ENCODE data around the gene HSD3B1.

The HSD3B1 gene

GRCh38 chr1:119481951-119482350, 25.1 kb upstream of the HSD3B1 start:
- no peaks in the 10 kb centered on the region for H3F3A ChIP-seq (ENCODE audit: insufficient read depth, low read length)
- H4K20me1 ChIP-seq (ENCODE audit: insufficient read depth, low read length): no peaks in the 10 kb centered on the region
- H3K4me2 ChIP-seq (ENCODE audit: low read length): no peak overlapping the region
- H3K27ac ChIP-seq (ENCODE audit: low read depth, low read length, poor library complexity, severe bottlenecking): no peak overlapping the region
- no peaks in the 10 kb centered on the region for H3K36me3 ChIP-seq (ENCODE audit: insufficient read depth, low read length)
- H3K4me1 ChIP-seq (ENCODE audit: insufficient read depth, low read length, severe bottlenecking): no peaks in the 10 kb centered on the region
- no peaks in the 10 kb centered on the region for H3K27me3 ChIP-seq (ENCODE audit: insufficient read depth, low read length)
- no peaks in the 10 kb centered on the region for H3K9me2 ChIP-seq (ENCODE audit: low read depth, low read length)
- no peaks in the 10 kb centered on the region for H3K9me3 ChIP-seq (ENCODE audit: low read length)
- no peak overlapping the region for H2AFZ ChIP-seq (ENCODE audit: low read length)
- no peak overlapping the region for H3K9ac ChIP-seq (ENCODE audit: low read length)
- TF ChIP-seq EZH2 (IDR thresholded peaks at IDR 0.05; ENCODE audit: borderline replicate concordance, low read length): no peak
- TF ChIP-seq, protein P1, sequence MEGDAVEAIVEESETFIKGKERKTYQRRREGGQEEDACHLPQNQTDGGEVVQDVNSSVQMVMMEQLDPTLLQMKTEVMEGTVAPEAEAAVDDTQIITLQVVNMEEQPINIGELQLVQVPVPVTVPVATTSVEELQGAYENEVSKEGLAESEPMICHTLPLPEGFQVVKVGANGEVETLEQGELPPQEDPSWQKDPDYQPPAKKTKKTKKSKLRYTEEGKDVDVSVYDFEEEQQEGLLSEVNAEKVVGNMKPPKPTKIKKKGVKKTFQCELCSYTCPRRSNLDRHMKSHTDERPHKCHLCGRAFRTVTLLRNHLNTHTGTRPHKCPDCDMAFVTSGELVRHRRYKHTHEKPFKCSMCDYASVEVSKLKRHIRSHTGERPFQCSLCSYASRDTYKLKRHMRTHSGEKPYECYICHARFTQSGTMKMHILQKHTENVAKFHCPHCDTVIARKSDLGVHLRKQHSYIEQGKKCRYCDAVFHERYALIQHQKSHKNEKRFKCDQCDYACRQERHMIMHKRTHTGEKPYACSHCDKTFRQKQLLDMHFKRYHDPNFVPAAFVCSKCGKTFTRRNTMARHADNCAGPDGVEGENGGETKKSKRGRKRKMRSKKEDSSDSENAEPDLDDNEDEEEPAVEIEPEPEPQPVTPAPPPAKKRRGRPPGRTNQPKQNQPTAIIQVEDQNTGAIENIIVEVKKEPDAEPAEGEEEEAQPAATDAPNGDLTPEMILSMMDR (IDR thresholded peaks at IDR 0.05; ENCODE audit: low read length): no peak
- no peaks in the 10 kb centered on the region for H3K79me2 ChIP-seq (ENCODE audit: insufficient read depth, low read length)
- H3K4me3 ChIP-seq (ENCODE audit: low read depth, low read length, poor library complexity, severe bottlenecking): no peak overlapping the region

DNA sequence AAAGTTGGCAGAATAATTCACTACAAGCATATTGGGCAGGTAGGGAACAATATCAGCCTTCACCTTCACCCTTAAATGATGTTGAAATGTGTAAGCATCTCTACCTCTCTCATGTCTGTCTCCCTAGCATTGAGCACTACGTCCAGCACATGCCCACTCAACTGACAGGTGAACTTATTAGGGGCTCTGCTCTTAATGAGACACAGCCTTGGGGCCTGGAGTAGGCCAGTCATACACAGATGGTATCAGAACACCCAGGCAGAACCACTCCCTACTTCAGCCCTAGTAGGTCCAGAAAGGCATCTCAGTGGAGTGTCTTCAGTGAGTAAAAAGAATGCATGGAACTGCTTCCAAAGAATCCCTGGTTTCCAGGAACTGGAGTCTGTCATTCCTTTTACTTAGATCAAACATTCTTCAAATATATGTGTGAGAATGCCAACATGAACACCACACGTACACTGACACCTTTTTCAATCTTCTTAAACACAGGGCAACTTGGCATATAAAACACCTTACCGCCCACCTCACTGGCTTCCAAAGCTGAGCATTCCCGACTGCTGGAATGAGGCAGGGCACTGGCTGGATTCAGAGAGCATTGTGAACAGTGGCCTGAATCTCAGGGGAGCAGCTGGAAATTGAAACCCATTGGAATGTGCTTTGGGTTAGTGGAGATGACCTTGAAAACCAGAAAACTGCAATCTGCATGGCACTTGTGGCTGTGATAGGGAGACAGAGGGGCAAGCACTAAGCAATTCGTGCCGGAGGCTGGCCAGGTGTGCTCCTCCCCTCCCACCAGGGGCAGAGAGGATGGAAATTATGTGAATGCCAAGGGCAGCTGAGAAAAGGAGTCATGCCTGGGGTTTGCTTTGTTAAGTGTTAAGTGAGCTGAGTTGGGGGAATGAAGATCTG, 24.2 kb upstream of the HSD3B1 start:
- H3K4me3 ChIP-seq (ENCODE audit: low read depth, low read length, poor library complexity, severe bottlenecking): no peak overlapping the region
- TF ChIP-seq EZH2 (IDR thresholded peaks at IDR 0.05; ENCODE audit: borderline replicate concordance, low read length): no peak
- TF ChIP-seq, protein P1 (IDR thresholded peaks at IDR 0.05; ENCODE audit: low read length): no peak
- no peaks in the 10 kb centered on the region for H4K20me1 ChIP-seq (ENCODE audit: insufficient read depth, low read length)
- H3K36me3 ChIP-seq (ENCODE audit: insufficient read depth, low read length): no peaks in the 10 kb centered on the region
- no peak overlapping the region for H3K4me2 ChIP-seq (ENCODE audit: low read length)
- H3K9me2 ChIP-seq (ENCODE audit: low read depth, low read length): no peaks in the 10 kb centered on the region
- H3F3A ChIP-seq (ENCODE audit: insufficient read depth, low read length): no peaks in the 10 kb centered on the region
- no peak overlapping the region for H3K9ac ChIP-seq (ENCODE audit: low read length)
- no peaks in the 10 kb centered on the region for H3K4me1 ChIP-seq (ENCODE audit: insufficient read depth, low read length, severe bottlenecking)
- no peak overlapping the region for H3K27ac ChIP-seq (ENCODE audit: low read depth, low read length, poor library complexity, severe bottlenecking)
- H3K79me2 ChIP-seq (ENCODE audit: insufficient read depth, low read length): no peaks in the 10 kb centered on the region
- H2AFZ ChIP-seq (ENCODE audit: low read length): no peak overlapping the region
- no peaks in the 10 kb centered on the region for H3K27me3 ChIP-seq (ENCODE audit: insufficient read depth, low read length)
- H3K9me3 ChIP-seq (ENCODE audit: low read length): no peaks in the 10 kb centered on the region

GRCh38 chr1:119483441-119484200, 23.4 kb upstream of the HSD3B1 start:
- Histone ChIP-seq H3K79me2 (ENCODE audit: insufficient read depth, low read length) (no peaks in the 10 kb centered on the region), H3K4me1 (ENCODE audit: insufficient read depth, low read length, severe bottlenecking) (no peaks in the 10 kb centered on the region), H3K27me3 (ENCODE audit: insufficient read depth, low read length) (no peaks in the 10 kb centered on the region), H3K36me3 (ENCODE audit: insufficient read depth, low read length) (no peaks in the 10 kb centered on the region), H3F3A (ENCODE audit: insufficient read depth, low read length) (no peaks in the 10 kb centered on the region), H3K9me2 (ENCODE audit: low read depth, low read length) (no peaks in the 10 kb centered on the region), H3K27ac (ENCODE audit: low read depth, low read length, poor library complexity, severe bottlenecking) (no peak overlapping the region), H3K9ac (ENCODE audit: low read length) (no peak overlapping the region), H2AFZ (ENCODE audit: low read length) (no peak overlapping the region), H3K4me3 (ENCODE audit: low read depth, low read length, poor library complexity, severe bottlenecking) (no peak overlapping the region), H3K9me3 (ENCODE audit: low read length) (no peaks in the 10 kb centered on the region), H3K4me2 (ENCODE audit: low read length) (no peak overlapping the region), H4K20me1 (ENCODE audit: insufficient read depth, low read length) (no peaks in the 10 kb centered on the region)
- no peak for TF ChIP-seq EZH2 (IDR thresholded peaks at IDR 0.05; ENCODE audit: borderline replicate concordance, low read length)
- TF ChIP-seq, protein P1 (IDR thresholded peaks at IDR 0.05; ENCODE audit: low read length): no peak

Data from OCI-LY1 (cell line).